Endothelial cell of umbilical vein (primary cell): Measurements from ENCODE around the gene ISLR. TPM values are rescaled to one million over a fixed set of nuclear protein-coding genes. Genes with fewer than 3 reads are reported as not detected.

Experiments used
- BruUV-seq: library from RNA; stranded (reverse); fragments of 400-500 nt; replicated peaks from 2 replicates; lab custom pipeline; 2021; lab: Mats Ljungman, UMichigan
- CTCF ChIA-PET: fragments of 300-600, 350-600 bp; sonication (Branson Sonifier 250); formaldehyde crosslinking; loops from one replicate; lab custom pipeline; 2021; ENCODE audit warnings: antibody characterized with exemption, inconsistent platforms; lab: Charles Lee
- POLR2A ChIA-PET: fragments of 300-600, 350-600 bp; sonication (Branson Sonifier 250); formaldehyde crosslinking; loops from one replicate; lab custom pipeline; 2021; ENCODE audit warnings: antibody characterized with exemption, inconsistent platforms; lab: Charles Lee
- DNase-seq: peaks from one replicate; pipeline ENCODE4 v3.0.0-alpha.2; 2011; ENCODE audit warnings: low read depth, low spot score
- FAIRE-seq: peaks from 2 replicates; lab custom pipeline; 2011; peaks lifted over from hg19 to GRCh38; lab: Jason Lieb, UNC
- H2AFZ ChIP-seq: 2 replicates; pipeline ENCODE4 v1.6.0; 2012; ENCODE audit warnings: low read depth, low read length, control low read depth, inconsistent platforms
- H3K27ac ChIP-seq: 2 replicates; pipeline ENCODE4 v1.5.1; 2011; ENCODE audit warnings: low read depth, mild to moderate bottlenecking, control low read depth, low read length, moderate library complexity; ENCODE audit not compliant: insufficient read depth
- H3K27me3 ChIP-seq, 2 experiments: 2 replicates each; pipeline versions ENCODE4 v1.6.0 to v1.6.1; 2011; ENCODE audit warnings: low read length in 2 of 2, mixed read lengths in 1 of 2; ENCODE audit not compliant: control insufficient read depth in 2 of 2, insufficient read depth in 2 of 2
- H3K36me3 ChIP-seq, 2 experiments: 2 replicates in 1 of 2; 3 replicates in 1 of 2; pipeline ENCODE4 v1.5.1; 2011; ENCODE audit warnings: low read length in 2 of 2, mild to moderate bottlenecking in 1 of 2, moderate library complexity in 1 of 2; ENCODE audit not compliant: control insufficient read depth in 2 of 2, insufficient read depth in 2 of 2; ENCODE audit errors: extremely low read depth in 1 of 2
- H3K4me1 ChIP-seq: 3 replicates; pipeline ENCODE4 v1.5.1; 2011; ENCODE audit warnings: mild to moderate bottlenecking, low read length; ENCODE audit not compliant: control insufficient read depth, insufficient read depth; ENCODE audit errors: extremely low read depth
- H3K4me2 ChIP-seq: 2 replicates; pipeline ENCODE4 v1.6.1; 2011; ENCODE audit warnings: low read length, control low read depth, mixed read lengths; ENCODE audit not compliant: insufficient read depth
- H3K4me3 ChIP-seq, 3 experiments: fragments of 200-600 bp in 1 of 3; sonication (generic), shearing (Covaris generic) in 1 of 3; replicated peaks in 1 of 3; 2 replicates each; pipeline ENCODE4 v1.5.1; 2011 to 2016; ENCODE audit warnings: control low read depth in 3 of 3, low read length in 3 of 3, mild to moderate bottlenecking in 2 of 3, inconsistent platforms in 1 of 3, low read depth in 1 of 3, moderate library complexity in 1 of 3; ENCODE audit not compliant: insufficient read depth in 1 of 3
- H3K79me2 ChIP-seq: 2 replicates; pipeline ENCODE4 v1.6.0; 2012; ENCODE audit warnings: low read length, inconsistent platforms; ENCODE audit not compliant: control insufficient read depth, insufficient read depth
- H3K9ac ChIP-seq: replicated peaks from 2 replicates; pipeline ENCODE3; 2011; ENCODE audit warnings: low read length, control low read depth; ENCODE audit not compliant: insufficient read depth; ENCODE audit errors: extremely low read depth
- H3K9me1 ChIP-seq: replicated peaks from 3 replicates; pipeline ENCODE4 v1.6.0; 2011; ENCODE audit warnings: mild to moderate bottlenecking, low read length; ENCODE audit not compliant: control insufficient read depth, insufficient read depth; ENCODE audit errors: extremely low read depth
- H3K9me3 ChIP-seq: replicated peaks from 2 replicates; pipeline ENCODE4 v1.5.1; 2012; ENCODE audit warnings: low read length, inconsistent platforms; ENCODE audit not compliant: control insufficient read depth, insufficient read depth
- H4K20me1 ChIP-seq: replicated peaks from 2 replicates; pipeline ENCODE3; 2011; ENCODE audit warnings: mild to moderate bottlenecking, low read length; ENCODE audit not compliant: control insufficient read depth, insufficient read depth; ENCODE audit errors: extremely low read depth
- EZH2 ChIP-seq: IDR thresholded peaks from 2 replicates; pipeline ENCODE4 v1.6.1; 2012; ENCODE audit warnings: borderline replicate concordance, low read depth, mild to moderate bottlenecking, moderate library complexity, low read length, inconsistent platforms; ENCODE audit not compliant: severe bottlenecking
- FOS ChIP-seq: IDR thresholded peaks from 2 replicates; pipeline ENCODE4 v1.6.1; 2011; ENCODE audit warnings: mild to moderate bottlenecking, low read length, moderate library complexity, borderline replicate concordance; ENCODE audit not compliant: insufficient read depth
- GATA2 ChIP-seq: IDR thresholded peaks from 2 replicates; pipeline ENCODE4 v1.7.0; 2011; ENCODE audit warnings: low read depth, mild to moderate bottlenecking, moderate library complexity, mixed read lengths, low read length; ENCODE audit not compliant: insufficient read length, insufficient read depth
- JUN ChIP-seq: IDR thresholded peaks from 2 replicates; pipeline ENCODE4 v1.6.1; 2011; ENCODE audit warnings: borderline replicate concordance, low read depth; ENCODE audit not compliant: insufficient read length, insufficient read depth
- POLR2A ChIP-seq: IDR thresholded peaks from 2 replicates; pipeline ENCODE4 v1.6.1; 2012; ENCODE audit warnings: low read depth, mild to moderate bottlenecking, control low read depth, low read length
- POLR2AphosphoS5 ChIP-seq: IDR thresholded peaks from 2 replicates; pipeline ENCODE4 v1.6.1; 2012; ENCODE audit warnings: low read depth, mild to moderate bottlenecking, control low read depth, low read length, moderate library complexity; ENCODE audit not compliant: insufficient read depth
- dilution Hi-C: fragments of 300-500 bp; cut with MboI; formaldehyde crosslinking; loops from one replicate; pipeline ENCODE4 v1.15.0; 2019; ENCODE audit warnings: low sequenced_read_pairs; ENCODE audit not compliant: extremely low pct_ligation_motif_present
- intact Hi-C: fragments of 100-400 bp; cut with micrococcal nuclease; formaldehyde crosslinking; loops from one replicate; pipeline ENCODE4 v1.10.0; 2022
- polyA plus RNA-seq, 4 experiments: library from polyadenylated mRNA; depleted of rRNA in 3 of 4; stranded (reverse) in 3 of 4; unstranded in 1 of 4; fragments of >200 nt; gene quantifications; 2 replicates each; pipeline versions ENCODE4 v1.2.1 to v1.2.3, GENCODE V29; 2011 to 2012; ENCODE audit warnings: missing spikeins in 1 of 4
- total RNA-seq: library from RNA; stranded (reverse); gene quantifications from 2 replicates; pipeline ENCODE4 v1.2.3, GENCODE V29; 2021
- TF ChIP-seq, protein P1 (sequence below): IDR thresholded peaks from 2 replicates; pipeline ENCODE4 v1.6.1; 2011; ENCODE audit not compliant: insufficient read depth, insufficient read length
- TF ChIP-seq, protein P2 (sequence below), 2 donors: IDR thresholded peaks; 1 replicate in 1 of 2; 2 replicates in 1 of 2; pipeline ENCODE4 v1.5.1; 2011; ENCODE audit warnings: low read length in 2 of 2, mild to moderate bottlenecking in 2 of 2, moderate library complexity in 2 of 2, control low read depth in 1 of 2, inconsistent platforms in 1 of 2, low read depth in 1 of 2; ENCODE audit not compliant: insufficient read depth in 1 of 2; ENCODE audit errors: extremely low read depth in 1 of 2

ISLR gene
- total and polyA plus RNA-seq, 2 donors (not counting 3 experiments of a cell fraction or from before 2014, with no cell fraction given): not detected

DNA sequence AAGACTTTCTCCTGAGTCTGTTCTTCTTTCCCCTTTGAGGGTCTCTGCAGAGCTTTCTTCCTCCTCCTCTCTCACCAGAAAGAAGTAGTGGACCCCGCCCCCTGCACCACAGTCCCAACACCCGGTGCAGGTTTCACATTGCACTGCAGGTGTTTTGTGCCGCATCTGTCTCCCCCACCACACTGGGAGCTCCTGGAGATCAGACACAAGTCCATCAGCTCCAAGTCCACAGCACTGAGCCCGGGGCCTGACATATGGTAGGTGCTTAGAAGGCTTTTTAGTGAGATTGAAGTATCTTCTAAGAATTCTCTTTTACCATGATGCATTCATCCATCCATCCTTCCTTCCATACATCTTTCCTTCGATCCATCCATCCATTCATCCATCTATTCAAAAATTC, 19.2 kb downstream of the ISLR start:
- no peaks in the 10 kb centered on the region for H4K20me1 ChIP-seq
- no peak overlapping the region for H2AFZ ChIP-seq
- ChIA-PET POLR2A (no interaction called here), CTCF (no interaction called here)
- no peak overlapping the region for H3K27ac ChIP-seq
- dilution Hi-C loops: no loop called here
- H3K4me2 ChIP-seq: no peak overlapping the region
- intact Hi-C loops: no loop called here
- no peaks in the 10 kb centered on the region for H3K4me1 ChIP-seq
- no TSS peak for BruUV-seq
- H3K4me3 ChIP-seq: no peak overlapping the region
- H3K27me3 ChIP-seq: no peaks in the 10 kb centered on the region
- no peaks in the 10 kb centered on the region for H3K79me2 ChIP-seq
- no peak overlapping the region for H3K9ac ChIP-seq
- FAIRE-seq (no peak), DNase-seq (no peak)
- no peaks in the 10 kb centered on the region for H3K9me3 ChIP-seq
- H3K36me3 ChIP-seq: no peaks in the 10 kb centered on the region
- no peak for TF ChIP-seq JUN
- no peak for TF ChIP-seq POLR2A
- no peak for TF ChIP-seq EZH2
- TF ChIP-seq, protein P1, sequence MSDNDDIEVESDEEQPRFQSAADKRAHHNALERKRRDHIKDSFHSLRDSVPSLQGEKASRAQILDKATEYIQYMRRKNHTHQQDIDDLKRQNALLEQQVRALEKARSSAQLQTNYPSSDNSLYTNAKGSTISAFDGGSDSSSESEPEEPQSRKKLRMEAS: no peak
- TF ChIP-seq, protein P2, sequence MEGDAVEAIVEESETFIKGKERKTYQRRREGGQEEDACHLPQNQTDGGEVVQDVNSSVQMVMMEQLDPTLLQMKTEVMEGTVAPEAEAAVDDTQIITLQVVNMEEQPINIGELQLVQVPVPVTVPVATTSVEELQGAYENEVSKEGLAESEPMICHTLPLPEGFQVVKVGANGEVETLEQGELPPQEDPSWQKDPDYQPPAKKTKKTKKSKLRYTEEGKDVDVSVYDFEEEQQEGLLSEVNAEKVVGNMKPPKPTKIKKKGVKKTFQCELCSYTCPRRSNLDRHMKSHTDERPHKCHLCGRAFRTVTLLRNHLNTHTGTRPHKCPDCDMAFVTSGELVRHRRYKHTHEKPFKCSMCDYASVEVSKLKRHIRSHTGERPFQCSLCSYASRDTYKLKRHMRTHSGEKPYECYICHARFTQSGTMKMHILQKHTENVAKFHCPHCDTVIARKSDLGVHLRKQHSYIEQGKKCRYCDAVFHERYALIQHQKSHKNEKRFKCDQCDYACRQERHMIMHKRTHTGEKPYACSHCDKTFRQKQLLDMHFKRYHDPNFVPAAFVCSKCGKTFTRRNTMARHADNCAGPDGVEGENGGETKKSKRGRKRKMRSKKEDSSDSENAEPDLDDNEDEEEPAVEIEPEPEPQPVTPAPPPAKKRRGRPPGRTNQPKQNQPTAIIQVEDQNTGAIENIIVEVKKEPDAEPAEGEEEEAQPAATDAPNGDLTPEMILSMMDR (IDR thresholded peaks at IDR 0.05; ENCODE audit: extremely low read depth in 1 of 2, insufficient read depth in 1 of 2, low read depth in 1 of 2, low read length in 2 of 2): no peak
- no peaks in the 10 kb centered on the region for H3K9me1 ChIP-seq

DNA sequence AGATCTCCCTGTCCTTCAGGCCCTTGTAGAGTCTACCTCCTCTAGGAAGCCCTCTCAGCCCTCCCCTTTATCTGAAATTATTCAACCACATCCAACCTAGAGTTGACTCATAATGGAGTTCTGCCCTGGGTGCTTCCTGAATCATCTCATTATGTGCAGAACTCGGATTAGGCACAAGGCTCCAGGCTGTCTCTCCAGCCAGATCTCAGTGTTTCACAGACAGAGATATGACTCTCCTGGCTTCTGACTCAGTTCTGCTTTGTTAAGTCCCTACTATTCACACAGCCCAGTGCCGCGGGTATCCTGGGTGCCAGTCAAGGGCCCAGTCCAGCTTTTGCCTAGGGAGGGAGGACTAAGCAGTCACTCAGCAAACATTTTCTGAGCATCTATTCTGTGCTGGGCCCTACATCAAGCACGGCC, 19.8 kb downstream of the ISLR start:
- Histone ChIP-seq H3K27me3 (no peaks in the 10 kb centered on the region), H2AFZ (no peak overlapping the region), H4K20me1 (no peaks in the 10 kb centered on the region), H3K4me3 (no peak overlapping the region), H3K27ac (no peak overlapping the region), H3K4me1 (no peaks in the 10 kb centered on the region), H3K36me3 (no peaks in the 10 kb centered on the region), H3K9ac (no peak overlapping the region), H3K4me2 (no peak overlapping the region), H3K9me1 (no peaks in the 10 kb centered on the region), H3K79me2 (no peaks in the 10 kb centered on the region), H3K9me3 (no peaks in the 10 kb centered on the region)
- POLR2A ChIA-PET: no interaction called here
- intact Hi-C loops (no loop called here), dilution Hi-C loops (no loop called here)
- DNase-seq (no peak), FAIRE-seq (no peak)
- CTCF ChIA-PET: no interaction called here
- no peak for TF ChIP-seq POLR2AphosphoS5
- TF ChIP-seq GATA2: peak; percentile 19
- TF ChIP-seq POLR2A: no peak
- TF ChIP-seq FOS: peak; percentile 69
- no TSS peak for BruUV-seq
